Gastrocnemius medialis (tissue), 4 donors: ENCODE measurements around the gene RASSF5.

Experiments used
- CTCF ChIP-seq, 5 experiments: fragments of 450-650 bp in 3 of 5; fragments of 200-600 bp in 2 of 5; sonication (generic) in 2 of 5; IDR thresholded peaks in 4 of 5; conservative IDR thresholded peaks in 1 of 5; 1 replicate in 4 of 5; 2 replicates in 1 of 5; pipeline ENCODE4 v1.5.1; 2016 to 2019; ENCODE audit warnings: antibody characterized with exemption in 5 of 5, mild to moderate bottlenecking in 3 of 5, moderate library complexity in 3 of 5
- POLR2A ChIP-seq, 2 donors: fragments of 450-650 bp; IDR thresholded peaks; one replicate each; pipeline ENCODE4 v1.6.1; 2017; ENCODE audit warnings: antibody characterized with exemption in 2 of 2, mild to moderate bottlenecking in 2 of 2, moderate library complexity in 2 of 2

GRCh38 chr1:206507284-206508129 is at the start of gene RASSF5:
- peak; percentile 32 to 75 for TF ChIP-seq POLR2A (IDR thresholded peaks at IDR 0.05)
- no peak for TF ChIP-seq CTCF (IDR thresholded peaks at IDR 0.05 in 4 of 5, conservative IDR thresholded peaks at IDR 0.05 in 1 of 5)
